Right lobe of liver (tissue), 6 donors: Measurements from ENCODE around the gene WFDC8. TPM values are rescaled to one million over a fixed set of nuclear protein-coding genes. Genes with fewer than 3 reads are reported as not detected.

ENCODE experiments used
- ATAC-seq, 4 donors: fragments of 200-7000 bp; cut with Tn5 transposase; one replicate each; pipeline ENCODE4 v1.9.1; 2020; ENCODE audit warnings: mild to moderate bottlenecking in 4 of 4, moderate library complexity in 4 of 4
- DNase-seq, 3 donors: peaks; one replicate each; pipeline ENCODE4 v3.0.0-alpha.2; 2020
- H3K27ac ChIP-seq, 3 donors: fragments of 200-600 bp; one replicate each; pipeline ENCODE4 v1.8.0; 2022
- H3K27me3 ChIP-seq, 2 donors: fragments of 200-600 bp; one replicate each; pipeline ENCODE4 v1.8.0; 2022
- H3K36me3 ChIP-seq, 4 donors: fragments of 200-600 bp; sonication (generic) in 1 of 4; one replicate each; pipeline versions ENCODE4 v1.5.1 to v1.8.0; 2017 to 2022; ENCODE audit warnings: control low read depth in 1 of 4
- H3K4me1 ChIP-seq, 4 donors: fragments of 200-600 bp; sonication (generic) in 1 of 4; one replicate each; pipeline versions ENCODE4 v1.5.1 to v1.8.0; 2017 to 2022; ENCODE audit warnings: control low read depth in 1 of 4
- H3K4me3 ChIP-seq, 3 donors: fragments of 200-600 bp; one replicate each; pipeline ENCODE4 v1.8.0; 2022
- H3K9me3 ChIP-seq, 4 donors: fragments of 200-600 bp; sonication (generic) in 1 of 4; one replicate each; pipeline versions ENCODE4 v1.5.1 to v1.8.0; 2017 to 2022; ENCODE audit warnings: control low read depth in 1 of 4
- CTCF ChIP-seq, 4 donors: fragments of 200-600 bp in 3 of 4; fragments of 450-650 bp in 1 of 4; IDR thresholded peaks; one replicate each; pipeline versions ENCODE4 v1.5.1 to v1.8.0; 2016 to 2022; ENCODE audit warnings: antibody characterized with exemption in 4 of 4, mild to moderate bottlenecking in 2 of 4
- POLR2A ChIP-seq: fragments of 450-650 bp; IDR thresholded peaks from one replicate; pipeline ENCODE4 v1.6.1; 2017; ENCODE audit warnings: antibody characterized with exemption, mild to moderate bottlenecking
- WGBS: methylation state at CpG from one replicate; pipeline ENCODE4 v1.1.6; 2018; ENCODE audit warnings: low coverage, low lambda C conversion rate; ENCODE audit not compliant: insufficient coverage; ENCODE audit errors: missing lambda C conversion rate; 5-methylcytosine and 5-hydroxymethylcytosine counted together
- intact Hi-C, 2 donors: fragments of 100-400 bp; cut with DNase I; formaldehyde crosslinking; loops; one replicate each; pipeline versions ENCODE4 v1.11.2 to v1.14.1; 2022
- total RNA-seq, 6 experiments: library from RNA; depleted of rRNA in 2 of 6; stranded (reverse); fragments of >200 nt in 2 of 6; fragmentation: NEBNext Ultra II Directional in 3 of 6; extraction: Animal tissue kit (Norgen Biotek cat#: 25700) in 3 of 6; gene quantifications; one replicate each; pipeline versions ENCODE4 v1.1.0 to v1.2.4, GENCODE V29; 2016 to 2023
- donor health status: DM: no; HTN: yes; CAD: no.
- donor health status: DM: no; HTN: no; CAD: no.
- donor health status: DM: no; HTN: no; CAD: no.
- donor health status: DM: no; HTN: yes; CAD: no.
- donor health status: DM: no; HTN: yes; CAD: no.

Gene WFDC8
- total RNA-seq, 6 experiments from 2014 or later = not detected

- no peaks in the 10 kb centered on the region for H3K27me3 ChIP-seq
- H3K9me3 ChIP-seq = no peaks in the 10 kb centered on the region
- intact Hi-C loops = no loop called here
- no peaks in the 10 kb centered on the region for H3K36me3 ChIP-seq
- 64% methylated on average over 1 of the region's 1 CpG for WGBS
- DNase-seq (no peak), ATAC-seq (no peak)
- no peaks in the 10 kb centered on the region for H3K4me1 ChIP-seq
- no peak overlapping the region for H3K4me3 ChIP-seq
- TF ChIP-seq POLR2A (no peak), CTCF (IDR thresholded peaks at IDR 0.05) (no peak)
- H3K27ac ChIP-seq = no peak overlapping the region
Observed at GRCh38 chr20:45555198-45555597, 23.9 kb downstream of the WFDC8 start.

- Histone ChIP-seq H3K4me1 (no peaks in the 10 kb centered on the region), H3K9me3 (no peaks in the 10 kb centered on the region), H3K27ac (no peak overlapping the region), H3K27me3 (no peaks in the 10 kb centered on the region), H3K36me3 (no peaks in the 10 kb centered on the region), H3K4me3 (no peak overlapping the region)
- TF ChIP-seq POLR2A (no peak), CTCF (IDR thresholded peaks at IDR 0.05) (no peak)
- 64% methylated on average over 2 of the region's 2 CpGs for WGBS
- no peak for ATAC-seq
- no peak for DNase-seq
- intact Hi-C loops = no loop called here
Observed at GRCh38 chr20:45552456-45552855, 26.6 kb downstream of the WFDC8 start.

- no peak overlapping the region for H3K4me3 ChIP-seq
- DNase-seq = no peak
- ATAC-seq = no peak
- no peaks in the 10 kb centered on the region for H3K9me3 ChIP-seq
- no peaks in the 10 kb centered on the region for H3K4me1 ChIP-seq
- no peaks in the 10 kb centered on the region for H3K27me3 ChIP-seq
- TF ChIP-seq POLR2A (no peak), CTCF (IDR thresholded peaks at IDR 0.05) (no peak)
- no peak overlapping the region for H3K27ac ChIP-seq
- H3K36me3 ChIP-seq = no peaks in the 10 kb centered on the region
- intact Hi-C loops = no loop called here
Observed at GRCh38 chr20:45550765-45551164, 28.3 kb downstream of the WFDC8 start.

GRCh38 chr20:45548410-45548809 lies 30.7 kb downstream of the WFDC8 start:
- no peak for TF ChIP-seq POLR2A
- H3K4me1 ChIP-seq = no peaks in the 10 kb centered on the region
- no peaks in the 10 kb centered on the region for H3K36me3 ChIP-seq
- no peaks in the 10 kb centered on the region for H3K9me3 ChIP-seq
- intact Hi-C loops = loop anchor here in 1 of 2 donors (10.0 kb wide), 1 partner anchor 226 kb away; no protein-coding TSS in a partner anchor
- H3K27me3 ChIP-seq = no peaks in the 10 kb centered on the region
- WGBS = 60% methylated on average over 7 of the region's 7 CpGs
- ATAC-seq (no peak), DNase-seq (no peak)
- H3K4me3 ChIP-seq = no peak overlapping the region
- no peak overlapping the region for H3K27ac ChIP-seq

GRCh38 chr20:45547206-45547770 lies 31.8 kb downstream of the WFDC8 start, which contains the start of gene EPPIN:
TSS of gene EPPIN (minus strand) at chr20:45547401. CDS start at chr20:45547357, 44 bp downstream.
- 67% methylated on average over 4 of the region's 6 CpGs for WGBS
- intact Hi-C loops = loop anchor here in 1 of 2 donors (10.0 kb wide), 1 partner anchor 228 kb away; no protein-coding TSS in a partner anchor
- no peaks in the 10 kb centered on the region for H3K9me3 ChIP-seq
- no peaks in the 10 kb centered on the region for H3K27me3 ChIP-seq
- H3K4me1 ChIP-seq = no peaks in the 10 kb centered on the region
- H3K36me3 ChIP-seq = no peaks in the 10 kb centered on the region
- no peak for DNase-seq
- no peak for ATAC-seq
- H3K4me3 ChIP-seq = no peak within 1 kb of the TSS
- no peak for TF ChIP-seq POLR2A
- no peak for TF ChIP-seq CTCF (IDR thresholded peaks at IDR 0.05)
- no peak within 1 kb of the TSS for H3K27ac ChIP-seq
